GM12892 (cell line): ENCODE measurements around the gene SRA1.

ENCODE experiments used
- POLR2A ChIP-seq: IDR thresholded peaks from 2 replicates; pipeline ENCODE4 v1.6.1; 2011; ENCODE audit warnings: low read depth, low read length, control low read depth
- POLR2AphosphoS5 ChIP-seq: IDR thresholded peaks from 2 replicates; pipeline ENCODE4 v1.6.1; 2011; ENCODE audit warnings: low read depth, low read length, control low read depth
- TAF1 ChIP-seq: IDR thresholded peaks from 2 replicates; pipeline ENCODE4 v1.6.1; 2011; ENCODE audit warnings: low read depth, mild to moderate bottlenecking, control low read depth, low read length, borderline replicate concordance

- no peak for TF ChIP-seq POLR2A
- no peak for TF ChIP-seq TAF1
- TF ChIP-seq POLR2AphosphoS5 = no peak
These were observed 16.4 kb upstream of the SRA1 start for GRCh38 chr5:140573683-140574082.
